ENCODE measurements around the gene CDC42EP1.
"Not testable (repeated sequence)": the region's sequence is repeated elsewhere in the genome, so short reads cannot be mapped to it uniquely, and the experiment has no call there.

CDC42EP1 gene, protein sequence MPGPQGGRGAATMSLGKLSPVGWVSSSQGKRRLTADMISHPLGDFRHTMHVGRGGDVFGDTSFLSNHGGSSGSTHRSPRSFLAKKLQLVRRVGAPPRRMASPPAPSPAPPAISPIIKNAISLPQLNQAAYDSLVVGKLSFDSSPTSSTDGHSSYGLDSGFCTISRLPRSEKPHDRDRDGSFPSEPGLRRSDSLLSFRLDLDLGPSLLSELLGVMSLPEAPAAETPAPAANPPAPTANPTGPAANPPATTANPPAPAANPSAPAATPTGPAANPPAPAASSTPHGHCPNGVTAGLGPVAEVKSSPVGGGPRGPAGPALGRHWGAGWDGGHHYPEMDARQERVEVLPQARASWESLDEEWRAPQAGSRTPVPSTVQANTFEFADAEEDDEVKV

DNA sequence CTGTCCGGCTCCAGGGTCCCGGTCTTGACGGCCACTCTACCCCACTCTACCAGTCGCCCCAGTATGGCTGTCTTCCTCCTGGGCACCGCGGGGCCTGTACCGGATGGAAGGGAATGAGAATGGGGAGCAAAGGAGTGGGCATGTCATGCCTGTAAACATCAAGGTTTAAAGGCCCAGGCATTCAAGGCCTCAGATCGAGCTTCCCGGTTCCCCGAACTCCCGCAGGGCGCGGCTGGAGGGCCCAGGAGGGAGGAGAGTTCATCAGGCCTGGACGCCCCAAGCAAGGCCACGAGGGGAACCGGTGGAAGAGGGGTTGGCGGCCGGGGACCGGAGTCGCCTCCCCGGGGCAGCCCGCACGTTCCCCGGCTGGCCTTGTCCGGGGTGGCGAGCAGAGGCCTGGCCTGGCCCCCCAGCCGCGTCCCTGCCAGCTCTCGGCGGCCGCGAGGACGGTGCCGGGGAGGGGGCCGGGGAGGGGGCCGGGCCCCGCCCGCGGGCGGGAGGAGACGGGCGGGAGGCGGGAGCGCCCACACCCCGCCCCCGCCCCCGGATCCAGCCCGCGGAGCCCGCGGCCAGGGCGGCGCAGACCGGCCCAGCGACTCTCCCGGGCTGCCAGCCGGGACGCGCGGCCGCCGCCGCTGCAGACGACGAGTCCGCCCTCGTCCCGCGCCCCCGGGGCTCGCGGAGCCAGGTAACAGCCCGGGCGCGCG lies at the start of gene CDC42EP1:
Gene CDC42EP1, plus strand, starts transcription at position 580 of the 707 bp plus-strand sequence. CDS start 5,870 bp downstream, outside the sequence.
- DNase-seq = no peak

DNA sequence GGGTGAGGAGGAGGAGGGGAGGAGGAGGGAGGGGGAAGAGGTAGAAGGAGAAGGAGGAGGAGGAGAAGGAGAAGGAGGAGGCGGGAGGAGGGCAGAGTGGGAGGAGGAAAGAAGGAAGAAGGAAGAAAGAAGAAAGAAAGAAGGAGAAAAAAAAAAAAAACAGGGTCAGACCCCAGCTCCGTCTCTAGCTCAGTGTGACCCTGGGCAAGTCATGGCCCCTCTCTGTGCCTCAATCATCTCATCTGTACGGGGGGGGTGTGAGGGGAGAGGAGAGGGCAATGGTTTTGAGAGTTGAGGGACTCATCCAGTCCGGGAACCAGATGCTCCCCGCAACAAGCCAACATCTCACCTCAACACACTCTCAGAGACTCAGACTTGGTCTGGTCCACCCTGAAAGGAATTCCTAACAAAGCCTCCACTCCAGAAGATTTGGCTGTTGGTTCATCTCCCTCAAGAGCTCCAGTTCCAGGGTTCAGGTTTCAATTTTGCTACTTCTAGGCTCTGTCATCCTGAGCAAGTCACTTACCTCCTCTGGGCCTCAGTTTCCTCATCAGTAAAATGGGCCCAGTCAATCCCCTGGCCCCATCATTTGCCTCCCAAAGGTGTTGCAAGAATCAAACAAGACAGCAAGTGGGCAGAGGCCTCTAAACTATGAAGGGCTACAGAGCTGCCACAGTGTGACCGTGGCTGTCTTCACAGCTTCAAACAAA lies 48.7 kb upstream of the CDC42EP1 start:
- DNase-seq = no peak

- no peak for DNase-seq
These were observed 45.7 kb upstream of the CDC42EP1 start for GRCh38 chr22:37514526-37515051.

DNA sequence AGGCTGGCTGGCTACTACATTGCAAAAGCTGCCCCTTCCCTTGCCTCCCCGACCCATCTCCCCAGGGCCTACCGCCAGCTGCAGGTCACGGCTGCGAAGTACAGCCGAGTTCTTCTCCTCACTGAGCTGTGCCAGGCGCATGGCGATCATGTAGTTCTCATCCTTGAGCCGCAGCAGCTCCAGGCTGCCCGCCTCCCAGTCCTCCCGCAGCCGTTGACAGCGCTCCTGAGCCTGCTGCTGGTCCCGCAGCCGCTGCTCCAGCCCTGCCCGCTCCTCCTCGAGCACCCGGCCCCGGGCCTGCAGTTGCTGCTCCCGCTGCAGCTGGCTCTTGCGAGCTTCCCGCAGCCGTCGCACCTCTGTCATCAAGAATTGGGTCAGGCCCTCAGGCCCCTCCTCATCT lies 44.4 kb upstream of the CDC42EP1 start:
- no peak for DNase-seq

GRCh38 chr22:37516456-37516855 lies 43.8 kb upstream of the CDC42EP1 start:
- no peak for DNase-seq

DNA sequence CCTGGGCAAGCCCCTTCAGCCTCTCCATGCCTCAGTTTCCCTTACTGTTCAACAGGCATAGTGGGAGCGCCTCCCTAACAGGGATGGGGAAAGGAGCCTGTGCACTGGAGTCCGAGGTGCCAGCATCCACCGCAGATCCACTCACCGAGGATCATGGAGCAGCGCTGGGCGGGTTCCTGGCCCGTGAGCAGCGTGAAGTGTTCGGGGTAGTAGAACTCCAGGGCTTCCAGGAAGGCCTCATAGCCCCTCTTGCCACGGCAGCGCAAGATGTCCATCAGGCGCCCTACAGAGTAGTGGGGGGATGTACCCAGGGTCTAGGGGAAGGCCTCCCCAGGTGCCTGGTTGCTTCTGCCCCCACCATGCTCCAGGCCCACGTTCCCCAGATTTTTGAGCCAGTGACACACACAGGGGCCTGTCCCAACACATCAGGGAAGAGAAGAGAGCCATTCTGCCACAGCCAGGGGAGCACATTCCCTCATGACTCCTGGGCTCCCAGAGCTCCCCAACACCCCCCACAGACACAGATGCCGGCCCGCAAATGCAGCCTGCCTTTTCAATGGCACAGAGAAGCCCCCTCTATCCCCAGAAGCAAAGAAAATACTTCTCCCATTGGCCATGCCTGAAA lies 42.3 kb upstream of the CDC42EP1 start:
- no peak for DNase-seq

DNA sequence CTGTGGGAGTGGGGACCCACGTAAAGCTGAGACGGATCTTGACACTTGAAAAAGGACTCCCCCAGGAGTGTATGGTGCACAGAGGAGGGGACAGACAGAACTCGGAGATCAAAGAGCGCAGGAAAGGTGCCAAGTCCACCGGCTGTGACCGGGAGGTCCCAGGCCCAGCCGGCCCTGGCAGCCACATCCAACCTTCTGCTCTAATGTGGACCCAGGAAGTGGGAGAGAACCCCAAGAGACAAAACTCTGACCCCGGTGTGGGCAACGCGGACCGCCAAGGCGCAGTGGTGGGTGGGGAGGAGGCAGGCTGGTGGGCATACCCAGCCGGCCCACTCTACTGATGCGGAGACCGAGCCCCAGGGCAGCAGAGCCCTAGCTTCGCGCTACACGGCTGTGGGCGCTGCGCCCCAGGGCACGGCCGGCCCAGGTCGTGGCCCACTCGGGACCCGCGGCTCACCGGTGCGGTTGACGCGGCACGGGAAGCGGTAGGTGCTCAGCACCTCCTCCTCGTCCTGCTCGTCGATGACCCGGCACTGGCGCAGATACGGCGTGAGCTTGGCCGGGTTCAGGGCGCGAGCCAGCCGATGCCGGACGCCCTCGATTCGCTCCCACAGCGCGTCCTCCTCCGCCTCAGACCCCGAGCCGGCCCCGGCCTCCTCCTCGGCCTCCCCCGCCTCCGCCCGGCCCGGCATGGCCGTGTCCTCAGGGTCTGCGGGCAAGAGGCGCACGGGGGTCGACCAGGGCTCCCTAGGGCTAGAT lies 41.6 kb upstream of the CDC42EP1 start:
- DNase-seq = no peak

- DNase-seq = no peak
These were observed 40.7 kb upstream of the CDC42EP1 start, which contains the start of gene CARD10 for GRCh38 chr22:37519268-37520195. CARD10 (minus strand) TSS chr22:37519415; CDS start chr22:37519200, 215 bp downstream.

- DNase-seq = no peak
These were observed 39.5 kb upstream of the CDC42EP1 start for GRCh38 chr22:37520776-37521191.

DNA sequence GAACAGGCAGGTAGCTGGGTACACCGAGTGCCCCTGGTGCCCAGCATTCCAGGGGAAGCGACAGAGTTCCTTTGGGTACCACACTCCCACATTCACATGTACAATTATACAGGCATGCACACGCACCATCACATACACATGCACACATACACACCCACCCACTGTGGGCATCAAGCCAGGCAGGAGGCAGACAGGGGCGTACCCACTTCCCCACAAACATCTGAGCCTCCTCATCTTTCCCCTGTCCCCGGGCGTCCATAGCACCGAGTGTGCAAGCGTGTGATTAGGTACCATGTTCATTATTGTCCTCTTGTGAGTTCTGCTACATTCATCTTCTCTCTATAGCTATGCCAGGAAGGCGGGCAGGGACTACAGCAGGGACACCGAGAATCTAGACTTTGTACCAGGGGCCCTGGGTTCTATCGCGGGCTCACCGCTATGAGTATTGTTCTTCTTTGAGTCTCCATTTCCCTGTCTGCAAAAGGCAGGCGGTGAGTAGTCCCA lies 39.0 kb upstream of the CDC42EP1 start:
- no peak for DNase-seq

GRCh38 chr22:37522482-37522881 lies 37.8 kb upstream of the CDC42EP1 start:
- no peak for DNase-seq

- DNase-seq = no peak
These were observed 35.1 kb upstream of the CDC42EP1 start for GRCh38 chr22:37525073-37525745.

DNA sequence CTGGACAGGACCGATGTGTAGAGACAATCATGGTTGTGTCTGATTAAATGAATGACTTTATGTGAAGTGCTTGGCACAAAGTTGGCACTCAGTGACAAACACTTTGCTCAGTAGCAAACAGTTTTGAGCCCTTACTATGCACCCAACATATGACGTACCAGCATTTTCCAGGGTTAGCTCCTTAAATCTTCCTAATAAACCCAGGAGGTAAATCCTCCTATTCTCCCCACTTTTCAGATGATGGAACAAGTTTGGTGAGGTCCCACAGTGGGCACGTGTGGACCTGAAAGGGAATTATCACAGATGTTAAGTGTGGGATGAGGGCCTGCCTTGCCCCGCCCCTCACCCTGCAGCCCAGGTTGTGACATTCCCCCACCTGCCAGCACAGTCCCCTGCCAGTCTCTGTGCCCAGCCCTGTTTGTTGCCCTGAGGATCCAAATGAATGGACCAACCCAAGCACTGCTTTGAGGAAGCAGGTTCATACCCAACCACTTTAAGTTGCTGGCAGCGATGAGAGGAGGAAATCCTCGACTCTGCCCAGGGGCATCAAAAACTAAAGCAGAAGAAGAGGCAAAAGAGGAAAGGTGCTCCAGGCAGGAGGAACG lies 34.4 kb upstream of the CDC42EP1 start:
- DNase-seq = no peak

DNA sequence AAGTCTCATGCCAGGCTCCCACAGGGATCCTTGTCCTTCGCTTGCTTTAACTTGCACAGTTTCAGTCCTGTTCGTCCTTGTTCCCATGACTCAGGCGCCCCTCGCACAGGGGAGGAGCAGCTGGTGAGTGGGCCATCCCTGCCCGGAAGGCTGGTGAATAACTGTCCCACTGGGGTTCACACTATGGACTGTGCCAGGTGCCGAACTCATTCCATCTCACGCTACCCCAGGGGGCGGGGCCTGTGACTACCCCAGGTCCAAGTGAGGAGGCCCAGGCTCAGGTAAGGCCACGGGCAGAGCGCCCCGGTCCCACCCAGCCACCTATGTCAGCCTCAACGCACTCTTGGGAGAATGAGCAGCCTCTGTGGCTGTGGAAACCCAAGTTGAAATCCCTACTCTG lies 33.9 kb upstream of the CDC42EP1 start:
- DNase-seq = no peak

DNA sequence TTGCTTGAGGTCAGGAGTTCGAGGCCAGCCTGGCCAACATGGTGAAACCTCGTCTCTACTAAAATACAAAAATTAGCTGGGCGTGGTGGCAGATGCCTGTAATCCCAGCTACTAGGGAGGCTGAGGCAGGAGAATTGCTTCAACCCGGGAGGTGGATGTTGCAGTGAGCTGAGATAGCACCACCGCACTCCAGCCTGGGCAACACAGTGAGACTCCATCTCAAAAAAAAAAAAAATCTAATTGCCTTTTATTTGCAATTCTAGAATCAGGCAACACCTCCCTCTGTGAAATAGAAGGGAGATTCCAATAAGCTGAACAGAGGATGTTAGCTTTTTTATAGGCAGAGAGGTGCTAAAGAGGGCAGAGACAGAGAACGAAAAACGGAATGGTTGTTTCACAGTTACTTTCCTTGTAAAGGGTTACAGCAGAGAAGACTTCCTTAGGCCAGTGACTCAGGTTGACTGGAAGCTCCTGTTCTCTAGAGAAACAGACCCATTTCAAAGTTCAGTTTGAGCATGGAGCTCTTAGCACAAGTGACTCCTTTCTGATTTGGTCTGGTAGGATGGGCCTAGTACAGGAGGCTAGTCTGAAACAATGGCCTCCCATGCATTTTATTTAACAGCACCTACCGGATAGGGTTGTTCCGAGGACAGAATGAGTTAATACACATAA lies 33.1 kb upstream of the CDC42EP1 start:
- not testable (repeated sequence) for DNase-seq

GRCh38 chr22:37527952-37528351 lies 32.3 kb upstream of the CDC42EP1 start:
- not testable (repeated sequence) for DNase-seq

GRCh38 chr22:37529652-37530345 lies 30.5 kb upstream of the CDC42EP1 start:
- DNase-seq = peak; percentile 13

DNA sequence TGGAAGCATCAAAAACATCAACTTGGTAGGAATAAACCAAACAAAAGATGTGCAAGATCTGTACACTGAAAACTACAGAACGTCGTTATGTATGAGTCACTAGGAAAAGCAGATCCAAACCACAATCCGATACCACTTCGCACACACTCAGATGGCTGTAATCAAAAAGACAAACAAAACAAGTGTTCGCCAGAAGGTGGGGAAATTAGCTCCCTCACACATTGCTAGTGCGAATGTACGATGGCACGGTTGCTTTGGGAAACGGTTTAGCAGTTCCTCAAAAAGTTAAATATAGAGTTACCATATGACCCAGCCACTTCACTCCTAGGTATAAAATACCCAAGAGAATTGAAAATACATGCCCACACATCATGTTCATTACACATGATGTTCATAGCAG lies 26.3 kb upstream of the CDC42EP1 start:
- DNase-seq = no peak
